HCT116 (cell line): ENCODE results near the gene EEPD1.

Experiments
- FOSL1 ChIP-seq: IDR thresholded peaks from 2 replicates; pipeline ENCODE4 v1.6.1; 2012; ENCODE audit warnings: low read depth
- POLR2A ChIP-seq: IDR thresholded peaks from 2 replicates; pipeline ENCODE4 v1.7.0; 2011; ENCODE audit warnings: borderline replicate concordance; ENCODE audit not compliant: insufficient read depth, insufficient read length; ENCODE audit errors: extremely low read depth
- TF ChIP-seq, protein P1 (sequence below): IDR thresholded peaks from 2 replicates; pipeline ENCODE4 v1.6.1; 2012
- TF ChIP-seq, protein P2 (sequence below), 3 experiments: fragments of 200-600 bp in 1 of 3; sonication (generic) in 1 of 3; IDR thresholded peaks in 2 of 3; conservative IDR thresholded peaks in 1 of 3; 2 replicates each; pipeline ENCODE4 v1.5.1; 2012 to 2017; ENCODE audit warnings: low read depth in 2 of 3, low read length in 2 of 3, antibody characterized with exemption in 1 of 3, borderline replicate concordance in 1 of 3, control low read depth in 1 of 3, mild to moderate bottlenecking in 1 of 3, mixed read lengths in 1 of 3, mixed run types in 1 of 3, moderate library complexity in 1 of 3; ENCODE audit not compliant: insufficient read depth in 1 of 3

DNA sequence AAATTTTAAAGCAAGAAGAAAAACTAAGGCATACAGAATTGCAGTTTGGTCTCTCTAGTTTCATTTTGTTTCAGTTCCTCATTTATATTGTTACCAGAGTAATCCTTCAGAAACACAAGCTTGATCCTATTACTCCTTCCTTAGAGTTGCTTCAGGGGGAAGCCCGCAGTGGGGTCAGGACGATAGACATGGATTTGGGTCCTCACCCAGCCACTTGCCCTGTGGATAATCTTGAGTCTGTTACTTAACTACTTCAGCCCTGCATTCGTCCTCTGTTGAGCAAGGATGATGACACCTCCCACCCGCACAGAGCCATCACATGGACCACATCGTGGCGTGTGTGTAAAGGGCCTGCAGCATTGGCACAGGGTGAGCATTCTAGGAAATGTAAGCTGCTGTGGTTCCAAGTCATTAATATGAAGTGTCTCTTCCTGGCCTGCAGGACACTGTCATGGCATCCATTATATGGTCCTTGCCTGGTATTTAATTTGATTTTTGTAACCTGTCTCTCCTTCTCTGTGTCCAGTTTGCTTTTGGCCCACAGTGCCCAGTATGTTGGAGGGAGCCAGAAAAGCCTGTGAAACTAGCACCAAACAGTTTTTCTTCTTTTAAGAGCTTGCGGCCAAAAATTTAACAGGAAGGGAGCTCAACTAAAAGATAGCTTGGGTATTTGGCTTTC is 111.2 kb downstream of the EEPD1 start:
- TF ChIP-seq POLR2A (no peak), FOSL1 (no peak)
- TF ChIP-seq, protein P1, sequence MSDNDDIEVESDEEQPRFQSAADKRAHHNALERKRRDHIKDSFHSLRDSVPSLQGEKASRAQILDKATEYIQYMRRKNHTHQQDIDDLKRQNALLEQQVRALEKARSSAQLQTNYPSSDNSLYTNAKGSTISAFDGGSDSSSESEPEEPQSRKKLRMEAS = no peak
- TF ChIP-seq, protein P2, sequence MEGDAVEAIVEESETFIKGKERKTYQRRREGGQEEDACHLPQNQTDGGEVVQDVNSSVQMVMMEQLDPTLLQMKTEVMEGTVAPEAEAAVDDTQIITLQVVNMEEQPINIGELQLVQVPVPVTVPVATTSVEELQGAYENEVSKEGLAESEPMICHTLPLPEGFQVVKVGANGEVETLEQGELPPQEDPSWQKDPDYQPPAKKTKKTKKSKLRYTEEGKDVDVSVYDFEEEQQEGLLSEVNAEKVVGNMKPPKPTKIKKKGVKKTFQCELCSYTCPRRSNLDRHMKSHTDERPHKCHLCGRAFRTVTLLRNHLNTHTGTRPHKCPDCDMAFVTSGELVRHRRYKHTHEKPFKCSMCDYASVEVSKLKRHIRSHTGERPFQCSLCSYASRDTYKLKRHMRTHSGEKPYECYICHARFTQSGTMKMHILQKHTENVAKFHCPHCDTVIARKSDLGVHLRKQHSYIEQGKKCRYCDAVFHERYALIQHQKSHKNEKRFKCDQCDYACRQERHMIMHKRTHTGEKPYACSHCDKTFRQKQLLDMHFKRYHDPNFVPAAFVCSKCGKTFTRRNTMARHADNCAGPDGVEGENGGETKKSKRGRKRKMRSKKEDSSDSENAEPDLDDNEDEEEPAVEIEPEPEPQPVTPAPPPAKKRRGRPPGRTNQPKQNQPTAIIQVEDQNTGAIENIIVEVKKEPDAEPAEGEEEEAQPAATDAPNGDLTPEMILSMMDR (IDR thresholded peaks at IDR 0.05 in 2 of 3, conservative IDR thresholded peaks at IDR 0.05 in 1 of 3; ENCODE audit: borderline replicate concordance in 1 of 3, insufficient read depth in 1 of 3, low read depth in 2 of 3, low read length in 2 of 3) = no peak
